ENCODE data around the gene TNRC18.

DNA sequence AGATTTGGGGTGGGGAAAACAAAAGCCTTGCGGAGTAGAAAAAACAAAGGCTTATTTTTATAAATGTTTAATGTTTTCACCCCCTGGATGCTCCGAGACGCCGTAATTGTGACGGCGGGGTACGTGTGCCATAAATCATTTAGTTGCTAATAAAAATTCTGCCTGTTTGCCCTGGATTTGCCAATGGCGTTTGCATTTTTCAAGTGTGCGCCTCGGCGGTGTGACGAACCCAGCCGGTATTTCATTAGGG, 2.5 kb upstream of the TNRC18 start:
- TF ChIP-seq EZH2 (IDR thresholded peaks at IDR 0.05; ENCODE audit: insufficient read depth, poor library complexity, severe bottlenecking) (no peak), EZH2phosphoT487 (IDR thresholded peaks at IDR 0.05; ENCODE audit: insufficient read depth, low read depth) (no peak)

Measured in GM23248 (cell line).